WERI-Rb-1 (cell line): ENCODE measurements around the gene ST3GAL4.
"Not testable (repeated sequence)": the region's sequence is repeated elsewhere in the genome, so short reads cannot be mapped to it uniquely, and the experiment has no call there.

Experiments
- DNase-seq: peaks from one replicate; pipeline ENCODE4 v3.0.0-alpha.2; 2020
- H3K27ac ChIP-seq: fragments of 250-450 bp; sonication (Bioruptor Pico); 2 replicates; pipeline ENCODE4 v1.5.1; 2020; ENCODE audit warnings: mild to moderate bottlenecking, moderate library complexity
- H3K27me3 ChIP-seq: fragments of 250-450 bp; sonication (Bioruptor Pico); 2 replicates; pipeline ENCODE4 v1.5.1; 2021; ENCODE audit warnings: mild to moderate bottlenecking, low read depth, moderate library complexity; ENCODE audit not compliant: insufficient read depth, severe bottlenecking
- H3K36me3 ChIP-seq: fragments of 250-450 bp; sonication (Bioruptor Pico); 2 replicates; pipeline ENCODE4 v1.5.1; 2020; ENCODE audit warnings: mild to moderate bottlenecking, moderate library complexity
- H3K4me3 ChIP-seq: 2 replicates; pipeline ENCODE4 v1.5.1; 2011; ENCODE audit warnings: low read depth, mild to moderate bottlenecking, control low read depth, low read length
- H3K9me3 ChIP-seq: fragments of 250-450 bp; sonication (Bioruptor Pico); 2 replicates; pipeline ENCODE4 v1.5.1; 2021; ENCODE audit warnings: mild to moderate bottlenecking, moderate library complexity; ENCODE audit not compliant: severe bottlenecking
- TF ChIP-seq, protein P1 (sequence below): IDR thresholded peaks from 2 replicates; pipeline ENCODE4 v1.5.1; 2011; ENCODE audit warnings: low read depth, mild to moderate bottlenecking, control low read depth, inconsistent platforms, low read length

ST3GAL4 gene

DNA sequence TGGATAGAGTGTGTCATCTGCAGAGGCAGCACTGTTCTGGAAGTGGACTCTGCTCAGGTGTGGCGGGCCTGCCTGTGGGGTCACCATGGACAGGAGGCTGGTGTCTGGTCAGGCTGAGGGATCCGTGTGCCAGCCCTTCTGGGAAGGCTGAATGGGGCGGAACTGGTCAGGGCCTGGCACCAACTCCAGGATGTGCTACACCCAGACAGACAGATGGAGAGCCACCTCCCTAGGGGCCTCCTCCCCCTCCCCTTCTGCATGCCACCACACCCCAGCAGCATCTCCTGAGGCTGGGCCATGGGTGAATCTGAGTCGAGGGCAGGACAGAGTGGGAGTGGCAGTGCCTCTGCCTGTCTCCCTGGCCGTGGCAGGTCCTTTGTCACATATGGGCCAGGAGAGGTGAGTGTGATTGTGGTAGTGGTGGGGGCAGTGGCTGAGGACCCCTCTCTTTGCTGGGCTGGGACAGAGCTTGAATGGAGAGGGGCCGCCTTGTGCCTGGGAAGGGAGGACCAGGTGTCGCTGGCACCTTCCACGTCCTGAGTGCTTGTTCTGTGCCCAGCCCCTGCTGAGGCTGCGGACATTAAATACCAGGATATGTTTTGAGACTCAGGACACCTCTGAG is 29.1 kb downstream of the ST3GAL4 start:
- H3K27ac ChIP-seq, result no peak overlapping the region

DNA sequence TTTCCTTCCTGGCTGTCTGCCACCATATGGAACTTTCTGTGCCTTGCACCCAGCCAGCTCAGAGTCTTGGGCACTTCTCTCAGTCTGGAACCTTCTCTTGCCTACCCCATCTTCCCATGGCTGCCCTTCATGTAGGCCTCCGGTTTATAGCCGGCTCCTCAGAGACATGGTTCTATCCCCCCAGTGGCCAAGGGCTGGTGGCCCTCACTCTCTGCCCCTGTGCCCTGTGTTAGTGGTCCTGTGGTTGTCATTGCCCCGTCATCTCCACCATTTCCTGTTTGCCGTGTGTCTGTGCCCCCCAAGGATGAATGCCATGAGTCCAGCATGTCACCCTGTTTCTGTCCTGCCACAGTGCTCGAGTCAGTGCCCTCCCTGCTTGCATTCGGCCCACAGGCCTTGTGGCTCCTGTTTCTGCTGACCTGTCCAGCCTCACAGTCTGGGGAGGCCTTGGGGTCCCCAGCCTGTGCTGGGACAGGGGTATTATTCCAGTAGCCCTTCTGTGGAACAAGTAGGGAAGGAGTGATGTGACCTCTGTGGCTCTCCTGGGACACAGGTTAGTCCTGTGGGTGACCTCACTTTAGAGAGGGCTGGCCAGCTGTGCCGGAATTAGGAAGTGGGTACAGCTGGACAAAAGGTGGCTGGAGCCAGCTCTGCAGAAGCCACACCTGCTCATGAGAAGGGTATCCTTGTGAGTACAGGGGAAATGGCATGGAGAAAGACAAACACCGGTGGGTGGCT is 30.7 kb downstream of the ST3GAL4 start:
- Histone ChIP-seq H3K4me3 (no peak overlapping the region), H3K27me3 (no peaks in the 10 kb centered on the region), H3K9me3 (no peaks in the 10 kb centered on the region), H3K36me3 (no peaks in the 10 kb centered on the region), H3K27ac (no peak overlapping the region)
- DNase-seq, result no peak
- TF ChIP-seq, protein P1, sequence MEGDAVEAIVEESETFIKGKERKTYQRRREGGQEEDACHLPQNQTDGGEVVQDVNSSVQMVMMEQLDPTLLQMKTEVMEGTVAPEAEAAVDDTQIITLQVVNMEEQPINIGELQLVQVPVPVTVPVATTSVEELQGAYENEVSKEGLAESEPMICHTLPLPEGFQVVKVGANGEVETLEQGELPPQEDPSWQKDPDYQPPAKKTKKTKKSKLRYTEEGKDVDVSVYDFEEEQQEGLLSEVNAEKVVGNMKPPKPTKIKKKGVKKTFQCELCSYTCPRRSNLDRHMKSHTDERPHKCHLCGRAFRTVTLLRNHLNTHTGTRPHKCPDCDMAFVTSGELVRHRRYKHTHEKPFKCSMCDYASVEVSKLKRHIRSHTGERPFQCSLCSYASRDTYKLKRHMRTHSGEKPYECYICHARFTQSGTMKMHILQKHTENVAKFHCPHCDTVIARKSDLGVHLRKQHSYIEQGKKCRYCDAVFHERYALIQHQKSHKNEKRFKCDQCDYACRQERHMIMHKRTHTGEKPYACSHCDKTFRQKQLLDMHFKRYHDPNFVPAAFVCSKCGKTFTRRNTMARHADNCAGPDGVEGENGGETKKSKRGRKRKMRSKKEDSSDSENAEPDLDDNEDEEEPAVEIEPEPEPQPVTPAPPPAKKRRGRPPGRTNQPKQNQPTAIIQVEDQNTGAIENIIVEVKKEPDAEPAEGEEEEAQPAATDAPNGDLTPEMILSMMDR, result no peak

More for the DNA sequence above, 29.1 kb downstream of the ST3GAL4 start:
- Histone ChIP-seq H3K36me3 (no peaks in the 10 kb centered on the region), H3K9me3 (no peaks in the 10 kb centered on the region), H3K4me3 (no peak overlapping the region), H3K27me3 (no peaks in the 10 kb centered on the region)
- no peak for DNase-seq
- TF ChIP-seq, protein P1, result no peak

- DNase-seq, H3K27me3 ChIP-seq, H3K9me3 ChIP-seq, H3K4me3 ChIP-seq, H3K36me3 ChIP-seq, H3K27ac ChIP-seq: not testable (repeated sequence)
Observed at GRCh38 chr11:126386729-126387071, 31.2 kb downstream of the ST3GAL4 start.

DNA sequence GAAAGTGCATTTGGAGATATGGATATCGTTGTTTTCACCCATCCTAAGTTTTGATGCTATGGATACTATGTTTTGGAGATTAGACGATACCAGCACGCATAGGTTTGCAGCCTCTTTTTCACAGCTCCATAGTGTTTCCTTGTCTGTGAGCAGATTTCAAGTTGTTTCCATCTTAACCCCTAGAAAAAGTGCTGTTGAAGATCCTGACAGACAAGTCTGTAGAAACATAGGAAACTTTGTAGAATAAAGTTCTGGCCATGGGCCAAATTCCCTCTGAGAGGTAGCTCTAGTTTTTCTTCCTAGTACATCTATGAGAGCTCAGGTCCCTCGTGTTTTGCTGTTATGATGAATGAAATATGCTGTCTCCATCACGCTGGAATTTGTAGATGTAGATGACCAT is 32.4 kb downstream of the ST3GAL4 start:
- Histone ChIP-seq H3K4me3 (no peak overlapping the region), H3K27me3 (no peaks in the 10 kb centered on the region), H3K9me3 (no peaks in the 10 kb centered on the region), H3K27ac (no peak overlapping the region), H3K36me3 (no peaks in the 10 kb centered on the region)
- TF ChIP-seq, protein P1, result no peak
- no peak for DNase-seq

DNA sequence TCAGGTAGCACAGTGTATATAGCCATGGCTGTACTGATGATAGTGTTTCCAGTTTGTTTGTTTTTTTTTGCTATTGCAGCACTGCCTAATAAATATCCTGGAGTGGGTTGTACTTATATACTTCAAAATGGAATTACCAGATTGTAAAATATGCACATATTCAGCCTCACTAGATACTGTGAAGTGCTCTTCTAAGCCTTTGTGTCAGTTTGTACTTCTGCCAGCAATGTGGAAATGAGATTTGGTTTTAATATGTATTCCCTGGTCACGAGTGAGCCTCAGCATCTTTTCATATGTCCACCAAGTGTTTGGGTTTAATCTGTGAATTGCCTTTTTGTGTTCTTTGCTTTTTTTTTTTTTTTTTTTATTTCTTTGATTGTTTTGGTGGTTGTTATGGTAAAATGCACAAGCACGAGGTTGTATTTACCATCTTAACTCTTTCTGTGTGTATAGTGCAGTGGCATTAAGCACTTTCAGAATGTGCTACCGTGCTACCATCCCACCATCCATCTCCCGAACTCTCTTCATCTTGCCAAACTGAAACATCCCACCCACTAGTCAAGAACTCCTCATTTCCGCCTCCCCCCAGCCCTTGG is 34.9 kb downstream of the ST3GAL4 start:
- no peak for DNase-seq
- Histone ChIP-seq H3K27ac (no peak overlapping the region), H3K4me3 (no peak overlapping the region), H3K27me3 (no peaks in the 10 kb centered on the region), H3K36me3 (no peaks in the 10 kb centered on the region), H3K9me3 (no peaks in the 10 kb centered on the region)
- TF ChIP-seq, protein P1, result no peak

GRCh38 chr11:126391286-126391954 is 35.9 kb downstream of the ST3GAL4 start:
- no peak for DNase-seq

More at GRCh38 chr11:126391286-126391954, 35.9 kb downstream of the ST3GAL4 start:
- Histone ChIP-seq H3K27ac (no peak overlapping the region), H3K4me3 (no peak overlapping the region), H3K27me3 (no peaks in the 10 kb centered on the region), H3K36me3 (no peaks in the 10 kb centered on the region), H3K9me3 (no peaks in the 10 kb centered on the region)
- TF ChIP-seq, protein P1, result no peak
